Testis (tissue), 2 donors: Measurements from ENCODE around the gene FBXW7.

Experiments used
- POLR2A ChIP-seq: fragments of 450-650 bp; IDR thresholded peaks from one replicate; pipeline ENCODE4 v1.6.1; 2017; ENCODE audit warnings: antibody characterized with exemption, mild to moderate bottlenecking, moderate library complexity
- TF ChIP-seq, protein P1 (sequence below), 3 experiments: fragments of 450-650 bp in 2 of 3; fragments of 200-600 bp in 1 of 3; sonication (generic) in 1 of 3; IDR thresholded peaks; one replicate each; pipeline ENCODE4 v1.5.1; 2016 to 2019; ENCODE audit warnings: antibody characterized with exemption in 3 of 3, mild to moderate bottlenecking in 2 of 3, moderate library complexity in 1 of 3

DNA sequence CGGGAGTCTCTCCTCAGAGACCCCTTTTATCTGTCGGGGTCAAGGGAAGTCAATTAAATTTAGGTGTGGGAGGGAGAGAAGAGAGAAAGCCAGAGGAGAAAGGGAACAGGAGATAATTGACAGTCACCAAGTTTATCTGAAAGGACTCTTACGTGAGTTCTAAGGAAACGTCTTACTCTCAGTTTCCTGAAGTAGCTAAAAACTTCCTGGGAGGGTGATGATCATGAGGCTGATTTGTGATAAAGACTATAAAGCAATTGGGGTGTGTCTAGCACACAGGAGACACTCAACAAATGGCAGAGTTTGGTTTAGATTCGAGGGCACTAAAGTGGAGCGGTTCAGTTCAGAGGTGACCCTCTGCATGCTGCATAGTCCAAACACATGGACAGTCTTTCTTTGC is 254.1 kb downstream of the FBXW7 start:
- TF ChIP-seq POLR2A = no peak
- TF ChIP-seq, protein P1, sequence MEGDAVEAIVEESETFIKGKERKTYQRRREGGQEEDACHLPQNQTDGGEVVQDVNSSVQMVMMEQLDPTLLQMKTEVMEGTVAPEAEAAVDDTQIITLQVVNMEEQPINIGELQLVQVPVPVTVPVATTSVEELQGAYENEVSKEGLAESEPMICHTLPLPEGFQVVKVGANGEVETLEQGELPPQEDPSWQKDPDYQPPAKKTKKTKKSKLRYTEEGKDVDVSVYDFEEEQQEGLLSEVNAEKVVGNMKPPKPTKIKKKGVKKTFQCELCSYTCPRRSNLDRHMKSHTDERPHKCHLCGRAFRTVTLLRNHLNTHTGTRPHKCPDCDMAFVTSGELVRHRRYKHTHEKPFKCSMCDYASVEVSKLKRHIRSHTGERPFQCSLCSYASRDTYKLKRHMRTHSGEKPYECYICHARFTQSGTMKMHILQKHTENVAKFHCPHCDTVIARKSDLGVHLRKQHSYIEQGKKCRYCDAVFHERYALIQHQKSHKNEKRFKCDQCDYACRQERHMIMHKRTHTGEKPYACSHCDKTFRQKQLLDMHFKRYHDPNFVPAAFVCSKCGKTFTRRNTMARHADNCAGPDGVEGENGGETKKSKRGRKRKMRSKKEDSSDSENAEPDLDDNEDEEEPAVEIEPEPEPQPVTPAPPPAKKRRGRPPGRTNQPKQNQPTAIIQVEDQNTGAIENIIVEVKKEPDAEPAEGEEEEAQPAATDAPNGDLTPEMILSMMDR (IDR thresholded peaks at IDR 0.05) = no peak
